Vagina (tissue), 2 donors: Measurements from ENCODE around the gene PATJ.

Experiments used
- POLR2A ChIP-seq, 2 donors: fragments of 450-650 bp; IDR thresholded peaks; one replicate each; pipeline ENCODE4 v1.6.1; 2017; ENCODE audit warnings: antibody characterized with exemption in 2 of 2, mild to moderate bottlenecking in 2 of 2, moderate library complexity in 2 of 2
- TF ChIP-seq, protein P1 (sequence below), 3 experiments: fragments of 450-650 bp in 2 of 3; fragments of 200-600 bp in 1 of 3; sonication (generic) in 1 of 3; IDR thresholded peaks; one replicate each; pipeline ENCODE4 v1.5.1; 2017 to 2019; ENCODE audit warnings: antibody characterized with exemption in 3 of 3, mild to moderate bottlenecking in 2 of 3, moderate library complexity in 2 of 3

DNA sequence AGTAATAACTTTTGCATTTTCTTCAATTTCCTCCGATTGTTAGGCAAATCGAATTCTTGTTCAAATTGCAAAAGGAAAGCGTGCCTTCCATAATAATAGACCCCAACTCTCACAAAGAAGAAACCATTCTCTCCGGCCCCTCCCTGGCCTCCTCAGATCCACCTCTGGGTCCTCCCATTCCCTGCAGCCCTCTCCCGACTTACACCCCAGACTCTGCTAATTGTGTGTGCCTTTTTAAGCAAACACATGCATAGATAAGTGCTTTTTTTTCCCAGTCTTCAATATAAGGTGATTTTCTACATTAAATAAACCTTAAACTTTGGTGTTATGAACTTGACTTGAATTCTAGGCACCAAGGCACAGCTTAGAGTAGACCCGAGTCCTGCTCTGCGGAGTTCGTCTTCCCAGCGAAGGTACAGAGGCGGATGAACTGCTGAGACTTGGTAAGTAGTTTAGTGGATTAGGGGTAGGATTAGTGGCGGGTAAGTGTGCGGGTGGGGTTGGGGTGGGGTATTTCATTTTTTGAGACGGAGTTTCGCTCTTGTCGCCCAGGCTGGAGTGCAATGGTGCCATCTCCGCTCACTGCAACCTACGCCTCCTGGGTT is 453.9 kb downstream of the PATJ start:
- TF ChIP-seq, protein P1, sequence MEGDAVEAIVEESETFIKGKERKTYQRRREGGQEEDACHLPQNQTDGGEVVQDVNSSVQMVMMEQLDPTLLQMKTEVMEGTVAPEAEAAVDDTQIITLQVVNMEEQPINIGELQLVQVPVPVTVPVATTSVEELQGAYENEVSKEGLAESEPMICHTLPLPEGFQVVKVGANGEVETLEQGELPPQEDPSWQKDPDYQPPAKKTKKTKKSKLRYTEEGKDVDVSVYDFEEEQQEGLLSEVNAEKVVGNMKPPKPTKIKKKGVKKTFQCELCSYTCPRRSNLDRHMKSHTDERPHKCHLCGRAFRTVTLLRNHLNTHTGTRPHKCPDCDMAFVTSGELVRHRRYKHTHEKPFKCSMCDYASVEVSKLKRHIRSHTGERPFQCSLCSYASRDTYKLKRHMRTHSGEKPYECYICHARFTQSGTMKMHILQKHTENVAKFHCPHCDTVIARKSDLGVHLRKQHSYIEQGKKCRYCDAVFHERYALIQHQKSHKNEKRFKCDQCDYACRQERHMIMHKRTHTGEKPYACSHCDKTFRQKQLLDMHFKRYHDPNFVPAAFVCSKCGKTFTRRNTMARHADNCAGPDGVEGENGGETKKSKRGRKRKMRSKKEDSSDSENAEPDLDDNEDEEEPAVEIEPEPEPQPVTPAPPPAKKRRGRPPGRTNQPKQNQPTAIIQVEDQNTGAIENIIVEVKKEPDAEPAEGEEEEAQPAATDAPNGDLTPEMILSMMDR (IDR thresholded peaks at IDR 0.05), result no peak
- no peak for TF ChIP-seq POLR2A (IDR thresholded peaks at IDR 0.05)
